OCI-LY3 (cell line): ENCODE results near the gene TCEAL9.
"Not testable (repeated sequence)": the region's sequence is repeated elsewhere in the genome, so short reads cannot be mapped to it uniquely, and the experiment has no call there.

Experiments
- H2AFZ ChIP-seq: fragments of 200-600, 300-600 bp; shearing (Covaris generic); 2 replicates; pipeline ENCODE4 v1.6.0; 2014; ENCODE audit warnings: antibody characterized with exemption, low read depth, low read length
- H3K27ac ChIP-seq: fragments of 200-600, 300-600 bp; sonication (generic); 2 replicates; pipeline ENCODE4 v1.5.1; 2014; ENCODE audit warnings: mild to moderate bottlenecking, low read length, moderate library complexity, mixed read lengths
- H3K27me3 ChIP-seq: fragments of 200-600, 300-600 bp; sonication (generic); 2 replicates; pipeline ENCODE4 v1.6.1; 2014; ENCODE audit warnings: low read depth, low read length, mixed read lengths
- H3K36me3 ChIP-seq: fragments of 200-600, 300-600 bp; sonication (generic); replicated peaks from 2 replicates; pipeline ENCODE3; 2014; ENCODE audit warnings: low read depth, low read length, mixed read lengths
- H3K4me1 ChIP-seq: fragments of 300-600, 200-600 bp; sonication (generic); 2 replicates; pipeline ENCODE4 v1.6.1; 2014; ENCODE audit warnings: low read length, mixed read lengths
- H3K4me2 ChIP-seq: fragments of 200-600, 300-600 bp; sonication (generic); 2 replicates; pipeline ENCODE4 v1.6.1; 2014; ENCODE audit warnings: low read length, mixed read lengths
- H3K4me3 ChIP-seq: fragments of 300-600, 200-600 bp; sonication (generic); 2 replicates; pipeline ENCODE4 v1.5.1; 2014; ENCODE audit warnings: antibody characterized with exemption, mild to moderate bottlenecking, low read length, moderate library complexity
- H3K79me2 ChIP-seq: fragments of 300-600, 200-600 bp; shearing (Covaris generic); 2 replicates; pipeline ENCODE4 v1.6.1; 2014; ENCODE audit warnings: mild to moderate bottlenecking, low read length, mixed read lengths
- H3K9ac ChIP-seq: fragments of 300-600, 200-600 bp; shearing (Covaris generic); 2 replicates; pipeline ENCODE4 v1.6.0; 2014; ENCODE audit warnings: mild to moderate bottlenecking, low read length, moderate library complexity
- H3K9me3 ChIP-seq: fragments of 200-600, 300-600 bp; shearing (Covaris generic); 2 replicates; pipeline ENCODE4 v1.6.1; 2014; ENCODE audit warnings: low read length, mixed read lengths; ENCODE audit not compliant: insufficient read depth
- H4K20me1 ChIP-seq: fragments of 200-600, 300-600 bp; sonication (generic); 2 replicates; pipeline ENCODE4 v1.6.1; 2016; ENCODE audit warnings: low read length, mixed read lengths; ENCODE audit not compliant: insufficient read depth
- CTCF ChIP-seq: fragments of 200-600, 300-600 bp; sonication (generic); IDR thresholded peaks from 2 replicates; pipeline ENCODE4 v1.5.1; 2014; ENCODE audit warnings: antibody characterized with exemption, low read length, low read depth
- EZH2phosphoT487 ChIP-seq: fragments of 200-600 bp; shearing (Covaris generic); IDR thresholded peaks from 2 replicates; pipeline ENCODE4 v1.6.1; 2018; ENCODE audit warnings: antibody characterized with exemption, mixed run types, low read depth

The TCEAL9 gene

GRCh38 chrX:103382877-103383276 is 26.6 kb downstream of the TCEAL9 start:
- H3K4me3 ChIP-seq = no peak overlapping the region
- H2AFZ ChIP-seq = no peak overlapping the region
- no peaks in the 10 kb centered on the region for H3K4me1 ChIP-seq
- H3K9me3 ChIP-seq = no peaks in the 10 kb centered on the region
- H3K4me2 ChIP-seq = no peak overlapping the region
- H3K79me2 ChIP-seq = no peaks in the 10 kb centered on the region; the same call in 1 of the 2 replicates
- TF ChIP-seq CTCF = no peak
- TF ChIP-seq EZH2phosphoT487 = no peak
- no peak overlapping the region for H3K9ac ChIP-seq
- peaks cover 3% of the 10 kb centered on the region for H3K36me3 ChIP-seq
- H3K27me3 ChIP-seq = no peaks in the 10 kb centered on the region
- no peak overlapping the region for H3K27ac ChIP-seq
- H4K20me1 ChIP-seq = no peaks in the 10 kb centered on the region

- no peak overlapping the region for H3K27ac ChIP-seq
These were observed 28.4 kb downstream of the TCEAL9 start for GRCh38 chrX:103384672-103385071.

GRCh38 chrX:103385283-103385830 is 29.1 kb downstream of the TCEAL9 start:
- H3K9ac ChIP-seq, H2AFZ ChIP-seq, H3K79me2 ChIP-seq, H3K4me3 ChIP-seq, H3K9me3 ChIP-seq, H3K27me3 ChIP-seq, H3K36me3 ChIP-seq, H3K4me1 ChIP-seq, H3K27ac ChIP-seq, H3K4me2 ChIP-seq, H4K20me1 ChIP-seq: not testable (repeated sequence)

More at GRCh38 chrX:103384672-103385071, 28.4 kb downstream of the TCEAL9 start:
- no peak for TF ChIP-seq EZH2phosphoT487
- no peak for TF ChIP-seq CTCF
- Histone ChIP-seq H3K36me3 (peaks cover 2% of the 10 kb centered on the region), H3K4me1 (no peaks in the 10 kb centered on the region), H3K9me3 (no peaks in the 10 kb centered on the region), H3K4me3 (no peak overlapping the region), H3K9ac (no peak overlapping the region), H4K20me1 (no peaks in the 10 kb centered on the region), H2AFZ (no peak overlapping the region), H3K27me3 (no peaks in the 10 kb centered on the region), H3K79me2 (no peaks in the 10 kb centered on the region), H3K4me2 (no peak overlapping the region)

DNA sequence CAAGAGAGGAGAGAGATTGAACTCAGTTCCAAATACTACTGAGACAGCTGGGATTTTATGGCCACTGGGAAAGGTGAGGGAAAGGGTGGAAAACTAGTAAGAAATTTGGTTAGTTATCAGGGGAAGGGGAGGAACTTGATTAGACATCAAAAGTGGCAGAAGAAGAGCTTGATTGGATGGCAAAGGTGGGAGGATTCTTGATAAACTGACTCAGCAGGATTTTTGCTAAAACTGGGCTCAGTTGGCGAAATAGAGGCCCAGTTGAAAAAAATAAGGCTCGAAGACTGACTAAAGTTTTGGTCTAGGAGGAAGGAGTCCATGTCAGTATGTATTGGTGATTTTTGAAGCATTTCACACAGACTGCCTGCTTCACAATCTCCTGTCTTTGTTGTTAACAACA is 30.0 kb downstream of the TCEAL9 start:
- no peaks in the 10 kb centered on the region for H3K79me2 ChIP-seq
- H4K20me1 ChIP-seq = no peaks in the 10 kb centered on the region
- no peak for TF ChIP-seq EZH2phosphoT487
- no peak for TF ChIP-seq CTCF
- no peak overlapping the region for H3K4me2 ChIP-seq
- H3K9me3 ChIP-seq = no peaks in the 10 kb centered on the region
- no peaks in the 10 kb centered on the region for H3K27me3 ChIP-seq
- no peak overlapping the region for H2AFZ ChIP-seq
- H3K27ac ChIP-seq = no peak overlapping the region
- no peak overlapping the region for H3K4me3 ChIP-seq
- H3K9ac ChIP-seq = no peak overlapping the region
- H3K4me1 ChIP-seq = no peaks in the 10 kb centered on the region
- no peaks in the 10 kb centered on the region for H3K36me3 ChIP-seq
